Breast epithelium (tissue), 3 donors: ENCODE data around the gene GJA10.

Experiments
- CTCF ChIP-seq, 3 donors: fragments of 450-650 bp; IDR thresholded peaks; one replicate each; pipeline ENCODE4 v1.5.1; 2016 to 2017; ENCODE audit warnings: antibody characterized with exemption in 3 of 3, mild to moderate bottlenecking in 3 of 3, moderate library complexity in 3 of 3
- POLR2AphosphoS5 ChIP-seq, 3 donors: sonication (generic); formaldehyde crosslinking; IDR thresholded peaks; one replicate each; pipeline ENCODE4 v1.6.1; 2017; ENCODE audit warnings: antibody characterized with exemption in 3 of 3

- TF ChIP-seq CTCF (IDR thresholded peaks at IDR 0.05) (no peak), POLR2AphosphoS5 (IDR thresholded peaks at IDR 0.05) (no peak)
These were observed 31.6 kb upstream of the GJA10 start for GRCh38 chr6:89862698-89863097.
